Esophagus muscularis mucosa (tissue), 3 donors: Measurements from ENCODE around the gene CYSRT1.

Source experiments
- POLR2A ChIP-seq: fragments of 450-650 bp; IDR thresholded peaks from one replicate; pipeline ENCODE4 v1.6.1; 2017; ENCODE audit warnings: antibody characterized with exemption, moderate library complexity, mild to moderate bottlenecking, low read depth
- TF ChIP-seq, protein P1 (sequence below), 3 experiments: fragments of 200-600 bp in 2 of 3; fragments of 450-650 bp in 1 of 3; sonication (generic) in 2 of 3; IDR thresholded peaks; one replicate each; pipeline ENCODE4 v1.5.1; 2017 to 2019; ENCODE audit warnings: antibody characterized with exemption in 3 of 3, mild to moderate bottlenecking in 2 of 3, moderate library complexity in 1 of 3

DNA sequence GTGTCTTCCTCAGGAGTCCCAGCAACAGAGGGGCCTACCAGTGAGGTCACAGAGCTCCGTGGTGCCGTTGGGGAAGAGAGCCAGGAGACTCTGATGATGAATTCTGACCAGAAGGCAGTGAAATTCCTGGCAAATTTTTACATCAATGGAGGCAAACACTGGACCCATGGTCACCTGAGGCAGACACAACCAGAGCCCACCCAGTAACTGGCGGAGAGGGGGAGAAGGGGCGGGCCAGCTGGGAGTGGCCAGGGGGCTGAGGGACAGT is 26.2 kb downstream of the CYSRT1 start, which contains the start of gene STPG3:
- TF ChIP-seq, protein P1, sequence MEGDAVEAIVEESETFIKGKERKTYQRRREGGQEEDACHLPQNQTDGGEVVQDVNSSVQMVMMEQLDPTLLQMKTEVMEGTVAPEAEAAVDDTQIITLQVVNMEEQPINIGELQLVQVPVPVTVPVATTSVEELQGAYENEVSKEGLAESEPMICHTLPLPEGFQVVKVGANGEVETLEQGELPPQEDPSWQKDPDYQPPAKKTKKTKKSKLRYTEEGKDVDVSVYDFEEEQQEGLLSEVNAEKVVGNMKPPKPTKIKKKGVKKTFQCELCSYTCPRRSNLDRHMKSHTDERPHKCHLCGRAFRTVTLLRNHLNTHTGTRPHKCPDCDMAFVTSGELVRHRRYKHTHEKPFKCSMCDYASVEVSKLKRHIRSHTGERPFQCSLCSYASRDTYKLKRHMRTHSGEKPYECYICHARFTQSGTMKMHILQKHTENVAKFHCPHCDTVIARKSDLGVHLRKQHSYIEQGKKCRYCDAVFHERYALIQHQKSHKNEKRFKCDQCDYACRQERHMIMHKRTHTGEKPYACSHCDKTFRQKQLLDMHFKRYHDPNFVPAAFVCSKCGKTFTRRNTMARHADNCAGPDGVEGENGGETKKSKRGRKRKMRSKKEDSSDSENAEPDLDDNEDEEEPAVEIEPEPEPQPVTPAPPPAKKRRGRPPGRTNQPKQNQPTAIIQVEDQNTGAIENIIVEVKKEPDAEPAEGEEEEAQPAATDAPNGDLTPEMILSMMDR (IDR thresholded peaks at IDR 0.05) = no peak
- TF ChIP-seq POLR2A = no peak
